Amniotic epithelial cell (primary cell): ENCODE results near the gene LAMC3.

Experiments used
- DNase-seq: peaks from one replicate; pipeline ENCODE4 v3.0.0-alpha.2; 2010; ENCODE audit warnings: low read depth

The LAMC3 gene

DNA sequence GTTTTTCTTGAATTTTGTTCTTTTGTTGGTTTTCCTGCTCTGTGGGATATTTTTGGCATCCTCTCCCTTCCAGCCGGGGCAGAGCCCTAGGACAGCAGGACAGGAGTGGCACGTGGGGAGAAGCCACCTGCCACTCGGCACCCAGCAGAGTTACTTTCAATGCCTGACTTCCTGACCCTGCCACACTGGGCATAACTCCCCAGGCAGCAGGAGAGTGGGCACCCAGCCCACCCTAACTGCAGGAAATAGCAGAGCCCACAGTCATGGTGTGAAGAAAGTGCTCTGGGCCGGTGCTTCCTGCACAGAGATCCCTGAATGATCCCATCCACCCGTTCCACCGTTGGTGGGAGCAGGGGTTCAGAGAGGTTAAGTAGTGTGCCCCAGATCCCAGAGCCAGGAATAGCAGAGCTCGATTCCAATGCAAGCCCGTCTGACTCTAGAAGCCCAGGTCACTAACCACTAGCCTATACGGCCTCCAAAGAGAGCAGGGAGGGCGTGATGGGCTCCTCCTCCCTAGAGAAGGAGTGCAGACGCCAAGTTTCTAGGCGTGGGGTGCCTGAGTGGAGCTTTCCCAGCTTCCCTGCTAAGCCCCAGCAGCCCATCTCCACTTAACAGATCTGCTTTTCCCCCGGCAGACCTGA lies 108.3 kb downstream of the LAMC3 start:
- no peak for DNase-seq

- no peak for DNase-seq
These were observed 108.8 kb downstream of the LAMC3 start for GRCh38 chr9:131117762-131118145.

- DNase-seq, result no peak
These were observed 110.6 kb downstream of the LAMC3 start for GRCh38 chr9:131119600-131119999.

DNA sequence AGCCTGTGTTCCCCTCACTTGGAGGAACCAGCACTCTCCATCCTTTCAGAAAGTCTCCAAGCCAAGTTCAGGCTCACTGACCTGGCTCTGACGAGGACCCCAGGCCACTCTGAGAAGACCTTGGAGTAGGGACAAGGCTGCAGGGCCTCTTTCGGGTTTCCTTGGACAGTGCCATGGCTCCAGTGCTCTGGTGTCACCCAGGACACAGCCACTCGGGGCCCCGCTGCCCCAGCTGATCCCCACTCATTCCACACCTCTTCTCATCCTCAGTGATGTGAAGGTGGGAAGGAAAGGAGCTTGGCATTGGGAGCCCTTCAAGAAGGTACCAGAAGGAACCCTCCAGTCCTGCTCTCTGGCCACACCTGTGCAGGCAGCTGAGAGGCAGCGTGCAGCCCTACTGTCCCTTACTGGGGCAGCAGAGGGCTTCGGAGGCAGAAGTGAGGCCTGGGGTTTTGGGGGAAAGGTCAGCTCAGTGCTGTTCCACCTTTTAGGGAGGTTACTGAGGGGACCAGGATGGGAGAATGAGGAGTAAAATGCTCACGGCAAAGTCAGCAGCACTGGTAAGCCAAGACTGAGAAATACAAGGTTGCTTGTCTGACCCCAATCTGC lies 111.8 kb downstream of the LAMC3 start:
- DNase-seq, result no peak

DNA sequence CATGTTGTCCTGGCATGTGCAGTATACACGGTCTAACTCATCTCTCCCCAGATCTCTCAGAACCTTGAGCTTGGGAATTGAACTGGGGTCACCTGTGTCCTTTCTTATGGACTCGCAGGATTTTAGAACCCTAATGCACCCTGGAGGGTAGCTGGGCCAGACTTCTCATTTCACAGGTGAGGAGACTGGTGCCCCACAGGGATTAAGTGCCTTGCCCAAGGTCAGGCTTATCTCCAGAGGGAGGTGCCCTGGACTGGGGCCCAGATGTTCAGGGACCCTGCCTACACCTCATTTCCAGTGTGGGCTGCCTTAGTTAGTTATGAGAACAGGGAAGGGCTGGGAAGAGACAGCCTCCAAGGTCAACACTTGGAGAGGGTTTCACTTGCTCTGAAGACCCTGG lies 112.4 kb downstream of the LAMC3 start:
- DNase-seq, result no peak

- DNase-seq, result no peak
These were observed 113.2 kb downstream of the LAMC3 start for GRCh38 chr9:131122158-131122557.

- DNase-seq, result no peak
These were observed 116.0 kb downstream of the LAMC3 start for GRCh38 chr9:131125038-131125287.

DNA sequence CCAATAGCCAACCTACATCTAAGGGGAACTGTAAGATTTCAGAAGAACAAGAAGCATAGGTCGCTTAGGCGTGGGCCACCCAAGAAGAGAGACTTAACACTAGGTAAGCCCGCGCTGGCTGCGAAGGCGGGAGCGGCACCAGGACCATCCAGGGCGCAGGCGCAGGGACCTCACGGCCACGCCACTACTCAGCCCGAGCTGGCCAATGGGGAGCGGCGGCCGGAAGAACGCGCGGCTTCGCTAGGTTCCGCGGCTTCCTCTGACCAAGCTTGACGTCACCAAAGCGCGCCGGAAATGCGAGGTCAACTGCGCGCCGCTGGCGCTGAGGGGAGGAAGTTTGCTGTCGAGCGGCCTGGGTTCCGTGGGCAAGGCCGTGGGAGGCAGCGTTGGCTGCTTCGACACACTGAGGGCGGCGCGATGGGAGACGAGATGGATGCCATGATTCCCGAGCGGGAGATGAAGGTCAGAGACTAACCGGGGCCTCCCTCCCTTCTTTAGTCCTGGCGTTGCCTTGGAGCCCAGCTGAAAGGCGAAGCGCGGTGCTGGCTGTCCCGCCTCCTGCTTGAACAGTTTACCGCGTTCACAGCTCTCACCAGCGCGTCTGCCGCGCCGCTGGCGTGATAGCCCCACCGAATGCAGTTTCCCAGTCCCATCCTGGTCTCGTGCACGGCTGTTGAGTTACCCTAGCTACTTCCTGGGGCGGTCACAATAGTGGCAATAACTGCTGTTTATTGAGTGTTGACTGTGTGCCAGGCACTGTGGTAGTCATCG lies 116.5 kb downstream of the LAMC3 start, which contains the start of gene NUP214:
NUP214 (plus strand) TSS at position 299 of the 771 bp plus-strand sequence; CDS start at position 418, 119 bp downstream.
- DNase-seq, result peak; percentile 95

GRCh38 chr9:131126059-131126426 lies 117.1 kb downstream of the LAMC3 start:
- DNase-seq, result no peak

DNA sequence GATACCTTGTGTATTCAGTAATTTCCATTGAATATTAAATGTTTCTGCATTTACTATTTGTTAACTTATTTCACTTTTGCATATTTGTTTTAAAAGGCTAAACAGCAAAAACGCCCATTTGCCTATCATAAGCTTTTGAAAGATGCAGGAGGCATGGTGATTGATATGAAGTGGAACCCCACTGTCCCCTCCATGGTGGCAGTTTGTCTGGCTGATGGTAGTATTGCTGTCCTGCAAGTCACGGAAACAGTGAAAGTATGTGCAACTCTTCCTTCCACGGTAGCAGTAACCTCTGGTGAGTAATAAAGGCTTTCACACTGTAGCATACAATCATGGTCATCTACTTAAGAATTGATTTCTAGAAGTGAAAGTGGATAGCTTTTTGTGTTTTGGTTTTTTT lies 120.2 kb downstream of the LAMC3 start:
- no peak for DNase-seq

DNA sequence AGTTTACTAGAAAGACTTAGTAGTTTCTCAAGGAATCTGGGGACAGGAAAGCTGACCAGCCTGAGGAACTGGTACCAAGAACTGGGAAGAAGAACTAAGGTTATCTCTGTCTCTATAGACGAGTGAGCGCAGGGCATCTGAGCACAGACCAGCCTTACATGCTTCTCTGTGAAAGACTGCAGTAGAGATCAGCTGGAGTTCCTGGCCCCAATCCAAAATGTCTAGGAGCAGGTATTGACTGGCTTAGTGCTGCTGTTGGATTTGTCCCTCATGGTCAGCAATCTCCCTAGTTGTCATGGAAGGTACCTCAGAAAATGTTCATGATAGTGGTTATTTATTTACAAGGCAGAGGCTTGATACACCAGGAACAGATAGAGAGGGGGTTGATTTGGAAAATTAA lies 129.7 kb downstream of the LAMC3 start:
- DNase-seq, result no peak

GRCh38 chr9:131140112-131140511 lies 131.1 kb downstream of the LAMC3 start:
- DNase-seq, result no peak

- no peak for DNase-seq
These were observed 131.6 kb downstream of the LAMC3 start for GRCh38 chr9:131140550-131140949.

- DNase-seq, result no peak
These were observed 133.2 kb downstream of the LAMC3 start for GRCh38 chr9:131142160-131142559.
